Measurements from ENCODE around the gene ZNF362.
"Not testable (repeated sequence)": the region's sequence is repeated elsewhere in the genome, so short reads cannot be mapped to it uniquely, and the experiment has no call there.

Gene ZNF362
- total RNA-seq, result 6.7 to 19.5 (median 17.8) reads per million in 3 experiments

- DNase-seq, result peak; percentile 60
Observed at GRCh38 chr1:33256471-33257206, at the start of gene ZNF362. Gene ZNF362 (plus strand): TSS chr1:33256492. CDS start chr1:33270575, 14,083 bp downstream.

GRCh38 chr1:33211972-33212371 lies 44.3 kb upstream of the ZNF362 start:
- no peak for DNase-seq

- DNase-seq, result no peak
Observed at GRCh38 chr1:33219886-33220661, 36.2 kb upstream of the ZNF362 start.

GRCh38 chr1:33220676-33221384 lies 35.5 kb upstream of the ZNF362 start:
- no peak for DNase-seq

GRCh38 chr1:33221385-33221758 lies 34.9 kb upstream of the ZNF362 start:
- no peak for DNase-seq

GRCh38 chr1:33222381-33222780 lies 33.9 kb upstream of the ZNF362 start:
- no peak for DNase-seq

- DNase-seq, result no peak
Observed at GRCh38 chr1:33224166-33224707, 32.1 kb upstream of the ZNF362 start.

- DNase-seq, result no peak
Observed at GRCh38 chr1:33225586-33225985, 30.7 kb upstream of the ZNF362 start.

- DNase-seq, result no peak
Observed at GRCh38 chr1:33228935-33229487, 27.3 kb upstream of the ZNF362 start.

GRCh38 chr1:33231166-33231565 lies 25.1 kb upstream of the ZNF362 start:
- DNase-seq, result no peak

- no peak for DNase-seq
Observed at GRCh38 chr1:33232716-33233115, 23.6 kb upstream of the ZNF362 start.

- DNase-seq, result no peak
Observed at GRCh38 chr1:33234131-33234530, 22.2 kb upstream of the ZNF362 start.

GRCh38 chr1:33234588-33234990 lies 21.7 kb upstream of the ZNF362 start:
- no peak for DNase-seq

- no peak for DNase-seq
Observed at GRCh38 chr1:33235521-33235920, 20.8 kb upstream of the ZNF362 start.

- no peak for DNase-seq
Observed at GRCh38 chr1:33236498-33236897, 19.8 kb upstream of the ZNF362 start.

GRCh38 chr1:33237579-33237978 lies 18.7 kb upstream of the ZNF362 start:
- DNase-seq, result peak; percentile 35

GRCh38 chr1:33238194-33238724 lies 18.0 kb upstream of the ZNF362 start:
- DNase-seq, result not testable (repeated sequence)

GRCh38 chr1:33239410-33239809 lies 16.9 kb upstream of the ZNF362 start:
- DNase-seq, result not testable (repeated sequence)

- no peak for DNase-seq
Observed at GRCh38 chr1:33241866-33242265, 14.4 kb upstream of the ZNF362 start.

- DNase-seq, result no peak
Observed at GRCh38 chr1:33242652-33243051, 13.6 kb upstream of the ZNF362 start.

- no peak for DNase-seq
Observed at GRCh38 chr1:33244143-33244808, 12.0 kb upstream of the ZNF362 start.

GRCh38 chr1:33244809-33245186 lies 11.5 kb upstream of the ZNF362 start:
- no peak for DNase-seq

All from central memory CD4-positive, alpha-beta T cell (primary cell).